ENCODE data around the gene SNRPD3. TPM values are rescaled to one million over a fixed set of nuclear protein-coding genes. Genes with fewer than 3 reads are reported as not detected.

SNRPD3 gene
- total and polyA plus RNA-seq, 2 donors (not counting 3 experiments of a cell fraction or from before 2014, with no cell fraction given): 121 to 253 TPM

GRCh38 chr22:24584871-24585411, 29.1 kb downstream of the SNRPD3 start:
- no peak overlapping the region for H2AFZ ChIP-seq (ENCODE audit: low read depth, low read length)
- intact Hi-C loops (cut with micrococcal nuclease) (no loop called here), dilution Hi-C loops (cut with MboI; ENCODE audit: extremely low pct_ligation_motif_present, low sequenced_read_pairs) (no loop called here)
- H3K27ac ChIP-seq (ENCODE audit: insufficient read depth, low read depth, low read length): no peak overlapping the region
- no peaks in the 10 kb centered on the region for H3K27me3 ChIP-seq (ENCODE audit: control insufficient read depth in 2 of 2, insufficient read depth in 2 of 2, low read length in 2 of 2)
- no peaks in the 10 kb centered on the region for H3K9me1 ChIP-seq (replicated peaks; ENCODE audit: control insufficient read depth, extremely low read depth, insufficient read depth, low read length)
- TF ChIP-seq MAX (IDR thresholded peaks at IDR 0.05; ENCODE audit: insufficient read depth, insufficient read length) (no peak), JUN (IDR thresholded peaks at IDR 0.05; ENCODE audit: borderline replicate concordance, insufficient read depth, insufficient read length, low read depth) (no peak), CTCF (IDR thresholded peaks at IDR 0.05; ENCODE audit: extremely low read depth in 1 of 2, insufficient read depth in 1 of 2, low read depth in 1 of 2, low read length in 2 of 2) (no peak), EZH2 (IDR thresholded peaks at IDR 0.05; ENCODE audit: borderline replicate concordance, low read depth, low read length, severe bottlenecking) (no peak), GATA2 (IDR thresholded peaks at IDR 0.05; ENCODE audit: insufficient read depth, insufficient read length, low read depth, low read length) (no peak), MYC (IDR thresholded peaks at IDR 0.05; ENCODE audit: low read depth, low read length) (no peak), POLR2AphosphoS5 (IDR thresholded peaks at IDR 0.05; ENCODE audit: insufficient read depth, low read depth, low read length) (no peak), POLR2A (IDR thresholded peaks at IDR 0.05; ENCODE audit: low read depth, low read length) (no peak), FOS (IDR thresholded peaks at IDR 0.05; ENCODE audit: borderline replicate concordance, insufficient read depth, low read length) (no peak)
- H3K4me1 ChIP-seq (ENCODE audit: control insufficient read depth, extremely low read depth, insufficient read depth, low read length): no peaks in the 10 kb centered on the region
- CTCF ChIA-PET: interaction anchor here (2.2 kb wide), 1 partner anchor 187 kb away, joined by 7 read pairs; no protein-coding TSS in a partner anchor
- no peak for FAIRE-seq
- H4K20me1 ChIP-seq (replicated peaks; ENCODE audit: control insufficient read depth, extremely low read depth, insufficient read depth, low read length): no peaks in the 10 kb centered on the region
- H3K9ac ChIP-seq (replicated peaks; ENCODE audit: extremely low read depth, insufficient read depth, low read length): no peak overlapping the region
- BruUV-seq (replicated peaks): no TSS peak
- H3K4me3 ChIP-seq (replicated peaks in 1 of 3; ENCODE audit: insufficient read depth in 1 of 3, low read depth in 1 of 3, low read length in 3 of 3): no peak overlapping the region
- POLR2A ChIA-PET: interaction anchor here (0.6 kb wide), 1 partner anchor 9 kb away, joined by 4 read pairs; no protein-coding TSS in a partner anchor
- no peaks in the 10 kb centered on the region for H3K79me2 ChIP-seq (ENCODE audit: control insufficient read depth, insufficient read depth, low read length)
- no peaks in the 10 kb centered on the region for H3K9me3 ChIP-seq (replicated peaks; ENCODE audit: control insufficient read depth, insufficient read depth, low read length)
- H3K36me3 ChIP-seq (ENCODE audit: control insufficient read depth in 2 of 2, extremely low read depth in 1 of 2, insufficient read depth in 2 of 2, low read length in 2 of 2): peaks cover 0 to 3% of the 10 kb centered on the region in 2 experiments
- H3K4me2 ChIP-seq (ENCODE audit: insufficient read depth, low read length): no peak overlapping the region
- DNase-seq (ENCODE audit: low read depth, low spot score): no peak

All from endothelial cell of umbilical vein (primary cell).